Caki2 (cell line): Measurements from ENCODE around the gene PGK1. TPM values are rescaled to one million over a fixed set of nuclear protein-coding genes. Genes with fewer than 3 reads are reported as not detected.
"Not testable (repeated sequence)": the region's sequence is repeated elsewhere in the genome, so short reads cannot be mapped to it uniquely, and the experiment has no call there.

Experiments
- DNase-seq: peaks from one replicate; pipeline ENCODE4 v3.0.0-alpha.2; 2015; ENCODE audit warnings: low read depth
- in situ Hi-C: cut with HindIII; loops from 2 replicates; pipeline ENCODE4 v1.10.0; 2016; ENCODE audit warnings: low sequenced_read_pairs, low pct_unique_long_range_greater_than_20kb, mixed read lengths
- total RNA-seq: library from RNA; depleted of rRNA; stranded (reverse); fragments of >200 nt; shearing (Covaris generic); gene quantifications from 2 replicates; pipeline ENCODE4 v1.2.3, GENCODE V29; 2014; ENCODE audit warnings: low replicate concordance; rRNA removed

Gene PGK1
- total RNA-seq, 1 experiment from 2014 or later: 995 TPM

DNA sequence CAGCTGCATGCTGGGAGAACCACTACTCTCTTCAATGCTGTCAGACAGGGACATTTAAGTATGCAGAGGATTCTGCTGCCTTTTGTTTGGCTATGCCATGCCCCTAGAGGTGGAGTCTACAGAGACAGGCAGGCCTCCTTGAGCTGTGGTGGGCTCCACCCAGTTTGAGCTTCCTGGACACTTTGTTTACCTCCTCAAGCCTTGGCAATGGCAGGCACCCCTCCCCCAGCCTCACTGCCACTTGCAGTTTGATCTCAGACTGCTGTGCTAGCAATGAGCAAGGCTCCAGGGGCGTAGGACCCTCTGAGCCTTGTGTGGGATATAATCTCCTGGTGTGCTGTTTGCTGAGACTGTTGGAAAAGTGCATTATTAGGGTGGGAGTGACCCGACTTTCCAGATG is 53.3 kb downstream of the PGK1 start:
- in situ Hi-C loops, DNase-seq: not testable (repeated sequence)

DNA sequence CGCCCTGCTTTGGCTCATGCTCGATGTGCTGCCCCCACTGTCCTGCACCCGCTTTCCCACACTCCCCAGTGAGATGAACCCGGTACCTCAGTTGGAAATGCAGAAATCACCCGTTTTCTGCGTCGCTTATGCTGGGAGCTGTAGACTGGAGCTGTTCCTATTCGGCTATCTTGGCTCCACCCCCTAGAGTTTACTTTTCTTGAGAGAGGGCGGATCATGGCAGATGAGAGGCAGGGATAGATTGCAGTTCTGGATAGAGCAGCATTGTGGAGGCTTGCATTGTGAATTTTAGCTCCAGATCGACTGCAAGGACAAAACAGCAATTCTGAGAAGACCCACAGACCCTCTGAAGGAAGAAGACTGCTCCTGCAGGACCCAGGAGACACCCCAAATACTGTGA is 53.8 kb downstream of the PGK1 start:
- in situ Hi-C loops, DNase-seq: not testable (repeated sequence)

DNA sequence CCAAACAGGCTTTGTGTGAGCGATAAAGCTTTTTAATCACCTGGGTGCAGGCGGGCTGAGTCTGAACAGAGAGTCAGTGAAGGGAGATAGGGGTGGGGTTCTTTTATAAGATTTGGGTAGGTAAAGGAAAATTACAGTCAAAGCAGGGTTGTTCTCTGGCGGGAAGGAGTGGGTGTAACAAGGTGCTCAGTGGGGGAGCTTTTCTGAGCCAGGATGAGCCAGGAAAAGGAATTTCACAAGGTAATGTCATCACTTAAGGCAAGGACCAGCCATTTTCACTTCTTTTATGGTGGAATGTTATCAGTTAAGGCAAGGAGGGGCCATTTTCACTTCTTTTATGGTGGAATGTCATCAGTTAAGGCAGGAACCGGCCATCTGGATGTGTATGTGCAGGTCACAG is 56.7 kb downstream of the PGK1 start:
- in situ Hi-C loops: not testable (repeated sequence)

DNA sequence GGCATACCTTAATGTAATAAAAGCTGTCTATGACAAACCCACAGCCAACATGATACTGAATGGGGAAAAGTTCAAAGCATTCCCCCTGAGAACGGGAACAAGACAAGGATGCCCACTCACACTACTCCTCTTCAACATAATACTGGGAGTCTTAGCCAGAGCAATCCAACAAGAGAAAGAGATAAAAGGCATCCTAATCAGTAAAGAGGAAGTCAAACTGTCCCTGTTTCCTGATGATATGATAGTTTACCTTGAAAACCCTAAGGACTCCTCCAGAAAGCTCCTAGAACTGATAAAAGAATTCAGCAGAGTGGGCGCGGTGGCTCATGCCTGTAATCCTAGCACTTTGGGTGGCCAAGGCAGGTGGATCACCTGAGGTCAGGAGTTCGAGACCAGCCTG is 59.1 kb downstream of the PGK1 start:
- in situ Hi-C loops, DNase-seq: not testable (repeated sequence)

More for the DNA sequence above, 56.7 kb downstream of the PGK1 start:
- not testable (repeated sequence) for DNase-seq

- no peak for DNase-seq
- in situ Hi-C loops: no loop called here
Measured at GRCh38 chrX:78165425-78165824, 61.4 kb downstream of the PGK1 start.

DNA sequence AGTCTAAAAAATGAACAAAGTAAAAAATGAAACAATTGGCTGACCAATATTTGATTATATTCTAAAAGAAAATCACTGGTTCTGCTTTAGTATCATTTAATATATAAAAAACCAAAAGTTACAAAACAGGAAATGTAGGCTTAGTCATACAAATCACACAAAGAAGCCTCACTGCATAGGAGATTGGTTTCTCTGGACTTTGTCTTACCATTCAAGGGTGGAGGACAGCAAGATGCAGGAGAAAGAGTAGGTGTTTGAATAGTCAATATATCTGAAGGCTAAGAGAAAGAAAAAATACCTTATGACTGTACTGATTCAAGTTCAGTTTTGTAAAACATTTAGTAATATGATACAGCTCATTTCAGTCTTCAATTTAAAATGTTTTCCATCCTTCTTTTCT is 64.0 kb downstream of the PGK1 start:
- in situ Hi-C loops: no loop called here
- DNase-seq: no peak

Other genes starting within 250 kb of the PGK1 start
- 84.0 and 99.7 TPM in 2 replicates for gene MAGT1, start 208.8 kb upstream of the PGK1 start, total RNA-seq
- gene COX7B, start 204.8 kb upstream of the PGK1 start, total RNA-seq: 450 and 597 TPM in 2 replicates
- 7.4 and 8.9 TPM in 2 replicates for gene ATP7A, start 193.6 kb upstream of the PGK1 start, total RNA-seq
- gene PGAM4, start 134.6 kb upstream of the PGK1 start, total RNA-seq: not detected in 2 replicates
- gene TAF9B, start 35.4 kb downstream of the PGK1 start, total RNA-seq: 30.0 TPM in 2 replicates
- gene CYSLTR1, start 223.4 kb downstream of the PGK1 start, total RNA-seq: not detected in 2 replicates